KMS-11 (cell line): ENCODE data around the gene CEP63.

Source experiments
- H2AFZ ChIP-seq: fragments of 200-600 bp; sonication (generic); 2 replicates; pipeline ENCODE4 v1.6.1; 2016; ENCODE audit warnings: antibody characterized with exemption, mixed run types, low read depth
- H3K27ac ChIP-seq: fragments of 200-600 bp; sonication (generic); 2 replicates; pipeline ENCODE4 v1.6.1; 2016; ENCODE audit warnings: mild to moderate bottlenecking, mixed run types
- H3K27me3 ChIP-seq: fragments of 200-600 bp; sonication (generic); 2 replicates; pipeline ENCODE4 v1.6.1; 2017; ENCODE audit warnings: mild to moderate bottlenecking, low read depth, mixed run types, moderate library complexity; ENCODE audit not compliant: insufficient read depth
- H3K36me3 ChIP-seq: fragments of 200-600 bp; sonication (generic); 2 replicates; pipeline ENCODE4 v1.6.1; 2017; ENCODE audit warnings: mild to moderate bottlenecking, mixed run types; ENCODE audit not compliant: insufficient read depth
- H3K4me1 ChIP-seq: fragments of 200-600 bp; sonication (generic); 2 replicates; pipeline ENCODE4 v1.6.1; 2016; ENCODE audit warnings: mild to moderate bottlenecking, low read depth, mixed run types; ENCODE audit not compliant: poor library complexity, severe bottlenecking
- H3K4me2 ChIP-seq: fragments of 200-600 bp; sonication (generic); 2 replicates; pipeline ENCODE4 v1.7.0; 2016; ENCODE audit warnings: mild to moderate bottlenecking, mixed run types
- H3K4me3 ChIP-seq: fragments of 200-600 bp; sonication (generic); IDR thresholded peaks from 2 replicates; pipeline ENCODE4 v1.6.1; 2017; ENCODE audit warnings: low read depth, low read length, mixed read lengths; ENCODE audit not compliant: insufficient read depth
- H3K79me2 ChIP-seq: fragments of 200-600 bp; sonication (generic); 2 replicates; pipeline ENCODE4 v1.6.1; 2016; ENCODE audit warnings: low read depth, mixed run types; ENCODE audit not compliant: insufficient read depth
- H3K9ac ChIP-seq: fragments of 200-600 bp; sonication (generic); 2 replicates; pipeline ENCODE4 v1.6.1; 2016; ENCODE audit warnings: mild to moderate bottlenecking, mixed run types
- H4K20me1 ChIP-seq: fragments of 200-600 bp; sonication (generic); 2 replicates; pipeline ENCODE4 v1.6.1; 2016; ENCODE audit warnings: mild to moderate bottlenecking, mixed run types; ENCODE audit not compliant: insufficient read depth
- TF ChIP-seq, protein P1 (sequence below): fragments of 200-600 bp; sonication (generic); conservative IDR thresholded peaks from 2 replicates; pipeline ENCODE4 v1.6.1; 2017; ENCODE audit warnings: low read depth, mild to moderate bottlenecking, antibody characterized with exemption, low read length, moderate library complexity, mixed read lengths

Gene CEP63

DNA sequence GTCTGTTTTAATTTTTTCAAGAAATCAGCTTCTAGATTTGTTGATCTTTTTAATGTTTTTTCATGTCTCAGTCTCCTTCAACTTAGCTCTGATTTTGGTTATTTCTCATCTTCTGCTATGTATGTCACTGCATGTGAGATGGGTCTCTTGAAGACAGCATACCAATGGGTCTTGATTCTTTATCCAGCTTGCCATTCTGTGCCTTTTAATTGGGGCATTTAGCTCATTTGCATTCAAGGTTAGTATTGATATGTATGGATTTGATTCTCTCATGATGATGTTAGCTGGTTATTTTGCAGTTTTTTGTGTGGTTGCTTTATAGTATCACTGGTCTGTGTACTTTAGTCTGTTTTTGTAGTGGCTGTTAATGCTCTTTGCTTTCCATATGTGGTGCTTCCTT is 39.4 kb downstream of the CEP63 start:
- 0 out of 2 replicates have a peak, but pooled peaks cover 4% of the 10 kb centered on the region for H3K79me2 ChIP-seq

GRCh38 chr3:134526319-134526718 is 40.5 kb downstream of the CEP63 start:
- no peak overlapping the region for H3K4me2 ChIP-seq
- no peaks in the 10 kb centered on the region for H3K4me1 ChIP-seq
- no peak overlapping the region for H2AFZ ChIP-seq
- 0 out of 2 replicates have a peak, but pooled peaks cover 4% of the 10 kb centered on the region for H3K79me2 ChIP-seq
- no peaks in the 10 kb centered on the region for H3K27me3 ChIP-seq
- no peak overlapping the region for H3K9ac ChIP-seq
- H4K20me1 ChIP-seq = no peaks in the 10 kb centered on the region
- H3K36me3 ChIP-seq = no peaks in the 10 kb centered on the region
- TF ChIP-seq, protein P1, sequence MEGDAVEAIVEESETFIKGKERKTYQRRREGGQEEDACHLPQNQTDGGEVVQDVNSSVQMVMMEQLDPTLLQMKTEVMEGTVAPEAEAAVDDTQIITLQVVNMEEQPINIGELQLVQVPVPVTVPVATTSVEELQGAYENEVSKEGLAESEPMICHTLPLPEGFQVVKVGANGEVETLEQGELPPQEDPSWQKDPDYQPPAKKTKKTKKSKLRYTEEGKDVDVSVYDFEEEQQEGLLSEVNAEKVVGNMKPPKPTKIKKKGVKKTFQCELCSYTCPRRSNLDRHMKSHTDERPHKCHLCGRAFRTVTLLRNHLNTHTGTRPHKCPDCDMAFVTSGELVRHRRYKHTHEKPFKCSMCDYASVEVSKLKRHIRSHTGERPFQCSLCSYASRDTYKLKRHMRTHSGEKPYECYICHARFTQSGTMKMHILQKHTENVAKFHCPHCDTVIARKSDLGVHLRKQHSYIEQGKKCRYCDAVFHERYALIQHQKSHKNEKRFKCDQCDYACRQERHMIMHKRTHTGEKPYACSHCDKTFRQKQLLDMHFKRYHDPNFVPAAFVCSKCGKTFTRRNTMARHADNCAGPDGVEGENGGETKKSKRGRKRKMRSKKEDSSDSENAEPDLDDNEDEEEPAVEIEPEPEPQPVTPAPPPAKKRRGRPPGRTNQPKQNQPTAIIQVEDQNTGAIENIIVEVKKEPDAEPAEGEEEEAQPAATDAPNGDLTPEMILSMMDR = no peak
- no peak overlapping the region for H3K4me3 ChIP-seq
- no peak overlapping the region for H3K27ac ChIP-seq

More for the DNA sequence above, 39.4 kb downstream of the CEP63 start:
- H3K27me3 ChIP-seq = no peaks in the 10 kb centered on the region
- TF ChIP-seq, protein P1 = no peak
- H3K9ac ChIP-seq = no peak overlapping the region
- no peak overlapping the region for H3K4me3 ChIP-seq
- H4K20me1 ChIP-seq = no peaks in the 10 kb centered on the region
- H2AFZ ChIP-seq = no peak overlapping the region
- H3K27ac ChIP-seq = no peak overlapping the region
- no peaks in the 10 kb centered on the region for H3K36me3 ChIP-seq
- H3K4me2 ChIP-seq = no peak overlapping the region
- H3K4me1 ChIP-seq = no peaks in the 10 kb centered on the region

GRCh38 chr3:134527037-134527436 is 41.2 kb downstream of the CEP63 start:
- no peak overlapping the region for H3K27ac ChIP-seq
- no peak overlapping the region for H2AFZ ChIP-seq
- no peak overlapping the region for H3K4me2 ChIP-seq
- H4K20me1 ChIP-seq = no peaks in the 10 kb centered on the region
- H3K9ac ChIP-seq = no peak overlapping the region
- H3K36me3 ChIP-seq = no peaks in the 10 kb centered on the region
- H3K4me3 ChIP-seq = no peak overlapping the region
- H3K79me2 ChIP-seq = 0 out of 2 replicates have a peak, but pooled peaks cover 4% of the 10 kb centered on the region
- no peaks in the 10 kb centered on the region for H3K4me1 ChIP-seq
- no peaks in the 10 kb centered on the region for H3K27me3 ChIP-seq
- TF ChIP-seq, protein P1 = 0 out of 2 replicates have a peak, but pooled peaks have one; percentile 45

- H4K20me1 ChIP-seq = no peaks in the 10 kb centered on the region
- H3K9ac ChIP-seq = no peak overlapping the region
- H3K4me1 ChIP-seq = no peaks in the 10 kb centered on the region
- no peak overlapping the region for H3K4me2 ChIP-seq
- no peak overlapping the region for H3K4me3 ChIP-seq
- no peaks in the 10 kb centered on the region for H3K27me3 ChIP-seq
- H3K36me3 ChIP-seq = no peaks in the 10 kb centered on the region
- TF ChIP-seq, protein P1 = no peak
- 0 out of 2 replicates have a peak, but pooled peaks cover 3% of the 10 kb centered on the region for H3K79me2 ChIP-seq
- H3K27ac ChIP-seq = no peak overlapping the region
- no peak overlapping the region for H2AFZ ChIP-seq
These were observed 41.8 kb downstream of the CEP63 start for GRCh38 chr3:134527538-134528186.
